GM12873 (cell line): ENCODE results near the gene TMEM156.

Experiments
- CTCF ChIP-seq: IDR thresholded peaks from 2 replicates; pipeline ENCODE4 v1.5.1; 2012; ENCODE audit warnings: low read depth, mild to moderate bottlenecking, moderate library complexity, low read length, control low read depth; ENCODE audit not compliant: insufficient read depth; ENCODE audit errors: missing control alignments

TMEM156 gene

GRCh38 chr4:38940476-38940875, 91.7 kb downstream of the TMEM156 start:
- no peak for TF ChIP-seq CTCF

GRCh38 chr4:38939165-38939564, 93.0 kb downstream of the TMEM156 start:
- TF ChIP-seq CTCF, result no peak

GRCh38 chr4:38935391-38936073, 96.7 kb downstream of the TMEM156 start:
- TF ChIP-seq CTCF, result no peak

- no peak for TF ChIP-seq CTCF
Observed at GRCh38 chr4:38931125-38931524, 101.1 kb downstream of the TMEM156 start.

- TF ChIP-seq CTCF, result no peak
Observed at GRCh38 chr4:38930707-38931106, 101.5 kb downstream of the TMEM156 start.

- no peak for TF ChIP-seq CTCF
Observed at GRCh38 chr4:38930204-38930603, 102.0 kb downstream of the TMEM156 start.

GRCh38 chr4:38928974-38929373, 103.2 kb downstream of the TMEM156 start:
- no peak for TF ChIP-seq CTCF
